ENCODE measurements around the gene NOP16.

Gene NOP16

GRCh38 chr5:176360894-176361436, 27.4 kb downstream of the NOP16 start:
- DNase-seq (ENCODE audit: low read depth, low spot score): no peak

GRCh38 chr5:176359658-176360057, 28.7 kb downstream of the NOP16 start:
- no peak for DNase-seq (ENCODE audit: low read depth, low spot score)

GRCh38 chr5:176356179-176356566, 32.2 kb downstream of the NOP16 start:
- DNase-seq (ENCODE audit: low read depth, low spot score): no peak

GRCh38 chr5:176355400-176356178, 32.8 kb downstream of the NOP16 start:
- DNase-seq (ENCODE audit: low read depth, low spot score): no peak

GRCh38 chr5:176353533-176353932, 34.9 kb downstream of the NOP16 start:
- DNase-seq (ENCODE audit: low read depth, low spot score): no peak

- no peak for DNase-seq (ENCODE audit: low read depth, low spot score)
Measured at GRCh38 chr5:176352116-176352878, 36.1 kb downstream of the NOP16 start.

- DNase-seq (ENCODE audit: low read depth, low spot score): no peak
Measured at GRCh38 chr5:176350416-176350815, 38.0 kb downstream of the NOP16 start.

GRCh38 chr5:176342766-176343458, 45.5 kb downstream of the NOP16 start:
- DNase-seq (ENCODE audit: low read depth, low spot score): no peak

- no peak for DNase-seq (ENCODE audit: low read depth, low spot score)
Measured at GRCh38 chr5:176342158-176342483, 46.3 kb downstream of the NOP16 start.

- no peak for DNase-seq (ENCODE audit: low read depth, low spot score)
Measured at GRCh38 chr5:176341325-176342157, 46.9 kb downstream of the NOP16 start.

- no peak for DNase-seq (ENCODE audit: low read depth, low spot score)
Measured at GRCh38 chr5:176339304-176339703, 49.1 kb downstream of the NOP16 start.

GRCh38 chr5:176337913-176338312, 50.5 kb downstream of the NOP16 start:
- no peak for DNase-seq (ENCODE audit: low read depth, low spot score)

- DNase-seq (ENCODE audit: low read depth, low spot score): no peak
Measured at GRCh38 chr5:176334031-176334770, 54.2 kb downstream of the NOP16 start.

Data from iPS DF 19.7 (cell line).